SK-N-SH treated with all-trans-retinoic acid at 6 μM for 48 hours (cell line): Measurements from ENCODE around the gene RHOT2.

Experiments used
- ATAC-seq: fragments of 200-7000 bp; cut with Tn5 transposase; 3 replicates; pipeline ENCODE4 v1.9.1; 2020; ENCODE audit warnings: mild to moderate bottlenecking, moderate library complexity
- ARNTL ChIP-seq: fragments of 450-650 bp; formaldehyde crosslinking; IDR thresholded peaks from 2 replicates; pipeline ENCODE4 v1.5.0; 2020; ENCODE audit warnings: low read depth, mild to moderate bottlenecking, moderate library complexity, borderline replicate concordance
- CREB5 ChIP-seq: fragments of 250-450 bp; sonication (Bioruptor Pico); IDR thresholded peaks from 2 replicates; pipeline ENCODE4 v1.5.1; 2020; ENCODE audit warnings: low read depth, mild to moderate bottlenecking, moderate library complexity
- CSDC2 ChIP-seq: fragments of 250-450 bp; sonication (Bioruptor Pico); IDR thresholded peaks from 2 replicates; pipeline ENCODE4 v1.5.0; 2020; ENCODE audit warnings: mild to moderate bottlenecking, moderate library complexity
- CSRNP3 ChIP-seq: fragments of 250-450 bp; sonication (Bioruptor Pico); IDR thresholded peaks from 2 replicates; pipeline ENCODE4 v1.5.1; 2021; ENCODE audit warnings: mild to moderate bottlenecking, moderate library complexity
- ESRRG ChIP-seq: fragments of 250-450 bp; sonication (Bioruptor Pico); IDR thresholded peaks from 2 replicates; pipeline ENCODE4 v1.6.1; 2021; ENCODE audit warnings: mild to moderate bottlenecking
- GLIS3 ChIP-seq: fragments of 250-450 bp; sonication (Bioruptor Pico); IDR thresholded peaks from 2 replicates; pipeline ENCODE4 v1.5.0; 2020; ENCODE audit warnings: mild to moderate bottlenecking, moderate library complexity
- OSR1 ChIP-seq: fragments of 250-450 bp; sonication (Bioruptor Pico); IDR thresholded peaks from 2 replicates; pipeline ENCODE4 v1.8.0; 2022; ENCODE audit warnings: moderate library complexity, mild to moderate bottlenecking, inconsistent platforms
- PATZ1 ChIP-seq: fragments of 250-450 bp; sonication (Bioruptor Pico); IDR thresholded peaks from 2 replicates; pipeline ENCODE4 v1.8.0; 2020; ENCODE audit warnings: mild to moderate bottlenecking, moderate library complexity, borderline replicate concordance
- POU6F1 ChIP-seq: fragments of 250-450 bp; sonication (Bioruptor Pico); IDR thresholded peaks from 2 replicates; pipeline ENCODE4 v1.8.0; 2021; ENCODE audit warnings: low read depth, mild to moderate bottlenecking, moderate library complexity, borderline replicate concordance
- RARB ChIP-seq: fragments of 250-450 bp; sonication (Bioruptor Pico); IDR thresholded peaks from 2 replicates; pipeline ENCODE4 v1.8.0; 2021; ENCODE audit warnings: mild to moderate bottlenecking, moderate library complexity
- SNAI2 ChIP-seq: fragments of 250-450 bp; sonication (Bioruptor Pico); IDR thresholded peaks from 2 replicates; pipeline ENCODE4 v1.5.0; 2020; ENCODE audit warnings: mild to moderate bottlenecking, moderate library complexity
- TCF4 ChIP-seq: fragments of 250-450 bp; sonication (Bioruptor Pico); IDR thresholded peaks from 2 replicates; pipeline ENCODE4 v1.8.0; 2021; ENCODE audit warnings: mild to moderate bottlenecking, moderate library complexity, borderline replicate concordance
- TOX ChIP-seq: fragments of 250-450 bp; sonication (Bioruptor Pico); IDR thresholded peaks from 2 replicates; pipeline ENCODE4 v1.8.0; 2021; ENCODE audit warnings: mild to moderate bottlenecking, moderate library complexity, borderline replicate concordance
- TSHZ2 ChIP-seq: fragments of 250-450 bp; sonication (Bioruptor Pico); IDR thresholded peaks from 2 replicates; pipeline ENCODE4 v1.5.0; 2020; ENCODE audit warnings: mild to moderate bottlenecking, moderate library complexity
- ZC3H10 ChIP-seq: fragments of 250-450 bp; sonication (Bioruptor Pico); IDR thresholded peaks from 2 replicates; pipeline ENCODE4 v1.5.1; 2021; ENCODE audit warnings: mild to moderate bottlenecking, moderate library complexity
- ZFP3 ChIP-seq: fragments of 250-450 bp; sonication (Bioruptor Pico); IDR thresholded peaks from 2 replicates; pipeline ENCODE4 v1.5.0; 2020; ENCODE audit warnings: mild to moderate bottlenecking, moderate library complexity
- ZFP30 ChIP-seq: fragments of 450-650 bp; formaldehyde crosslinking; IDR thresholded peaks from 2 replicates; pipeline ENCODE4 v1.5.0; 2022; ENCODE audit warnings: mild to moderate bottlenecking, moderate library complexity
- ZNF70 ChIP-seq: fragments of 450-650 bp; formaldehyde crosslinking; IDR thresholded peaks from 2 replicates; pipeline ENCODE4 v1.5.0; 2020; ENCODE audit warnings: mild to moderate bottlenecking, moderate library complexity
- ZNF8 ChIP-seq: fragments of 450-650 bp; formaldehyde crosslinking; IDR thresholded peaks from 2 replicates; pipeline ENCODE4 v1.5.0; 2020; ENCODE audit warnings: mild to moderate bottlenecking, moderate library complexity

Gene RHOT2

GRCh38 chr16:667780-668518, at the start of gene RHOT2:
Gene RHOT2 (plus strand): TSS chr16:668132. CDS start chr16:668200, 68 bp downstream.
- 0 out of 2 replicates have a peak, but pooled peaks have one; percentile 12 for TF ChIP-seq ZC3H10 (CRISPR knock-in tag)
- TF ChIP-seq CSDC2: no peak
- TF ChIP-seq ESRRG (CRISPR knock-in tag): no peak
- ATAC-seq: peak; percentile 96

GRCh38 chr16:619476-620100, 48.3 kb upstream of the RHOT2 start:
- no peak for ATAC-seq
- TF ChIP-seq ZFP3 (CRISPR knock-in tag): no peak
- no peak for TF ChIP-seq TCF4 (CRISPR knock-in tag)
- TF ChIP-seq POU6F1: no peak
- no peak for TF ChIP-seq CSDC2
- no peak for TF ChIP-seq ZFP30
- no peak for TF ChIP-seq CSRNP3 (CRISPR knock-in tag)
- TF ChIP-seq ARNTL (CRISPR knock-in tag): no peak

DNA sequence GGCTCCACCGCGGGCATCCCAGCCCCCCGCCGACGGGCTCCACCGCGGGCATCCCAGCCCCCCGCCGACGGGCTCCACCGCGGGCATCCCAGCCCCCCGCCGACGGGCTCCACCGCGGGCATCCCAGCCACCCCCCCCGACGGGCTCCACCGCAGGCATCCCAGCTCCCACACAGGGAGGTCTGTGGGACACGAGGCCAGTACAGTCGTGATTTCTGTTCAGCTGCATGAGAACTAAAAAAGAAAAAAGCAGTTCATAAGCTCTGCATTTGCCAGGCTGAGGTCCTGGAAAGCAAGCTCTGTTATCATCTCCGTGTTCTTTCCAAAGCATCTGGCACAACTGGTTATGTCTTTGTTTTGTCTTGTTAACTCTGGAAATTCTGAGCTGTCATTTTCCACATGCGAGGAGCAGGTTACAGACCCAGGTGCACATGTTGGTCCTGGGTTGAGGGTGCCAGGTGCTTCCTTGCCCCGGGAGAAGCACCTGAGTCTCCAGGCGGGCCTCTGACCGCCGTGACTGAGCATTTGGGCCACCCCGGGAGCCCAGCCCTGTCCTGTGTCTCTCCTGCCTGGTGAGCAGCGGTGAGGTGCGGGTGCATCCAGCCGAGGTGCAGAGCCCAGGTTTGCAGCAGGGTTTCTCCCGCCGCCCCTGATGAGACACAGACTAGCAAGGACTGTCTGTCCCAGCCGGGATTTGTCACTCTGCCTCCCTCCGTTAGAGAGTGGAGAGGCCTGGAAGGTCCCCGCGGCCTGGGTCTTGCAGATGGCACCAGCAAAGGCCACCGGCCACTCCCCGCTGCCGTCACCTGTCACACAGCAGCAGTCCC, 47.0 kb upstream of the RHOT2 start:
- ATAC-seq: no peak
- TF ChIP-seq GLIS3 (CRISPR knock-in tag): no peak
- no peak for TF ChIP-seq ZFP3 (CRISPR knock-in tag)
- no peak for TF ChIP-seq POU6F1
- TF ChIP-seq, all 23 proteins: peak for 0

DNA sequence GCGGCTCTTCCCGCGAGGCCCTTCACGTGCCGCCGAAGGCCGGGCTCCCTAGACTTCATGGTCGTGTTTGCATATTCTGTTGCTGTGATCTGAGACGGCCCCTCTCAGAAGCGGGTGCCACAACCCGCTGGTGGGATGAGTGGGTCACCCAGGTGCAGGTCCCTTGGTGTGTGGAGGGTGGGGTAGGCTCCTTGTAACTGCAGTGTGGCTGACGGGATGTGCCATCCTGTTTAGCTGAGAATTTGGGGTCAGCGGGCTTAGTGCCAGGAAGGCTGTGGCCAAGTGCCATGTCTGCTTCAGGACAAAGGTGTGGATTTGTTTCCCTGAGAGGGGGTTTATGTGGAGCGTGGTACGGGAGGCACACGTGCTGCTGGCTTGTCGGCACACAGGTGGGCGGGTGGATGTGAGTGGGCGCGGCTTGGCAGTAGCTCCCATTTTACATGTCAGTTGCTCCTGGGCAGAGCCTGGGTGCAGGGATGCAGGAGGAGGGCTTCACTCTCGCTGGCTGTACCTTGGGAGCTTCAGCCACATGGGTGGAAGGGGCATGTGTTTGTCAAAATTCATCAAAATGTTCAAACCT, 46.3 kb upstream of the RHOT2 start:
- ATAC-seq: no peak
- TF ChIP-seq TCF4 (CRISPR knock-in tag) (no peak), OSR1 (CRISPR knock-in tag) (no peak), ZFP30 (no peak), ESRRG (CRISPR knock-in tag) (no peak), PATZ1 (no peak), TOX (CRISPR knock-in tag) (no peak), ZNF8 (no peak), RARB (CRISPR knock-in tag) (no peak), CSDC2 (no peak), ZNF70 (CRISPR knock-in tag) (no peak), POU6F1 (no peak), CREB5 (CRISPR knock-in tag) (no peak), SNAI2 (CRISPR knock-in tag) (no peak), TSHZ2 (CRISPR knock-in tag) (no peak)
